HG02588 (cell line): Measurements from ENCODE around the gene HYPK.
"Not testable (repeated sequence)": the region's sequence is repeated elsewhere in the genome, so short reads cannot be mapped to it uniquely, and the experiment has no call there.

Experiments used
- ATAC-seq: cut with Tn5 transposase; IDR thresholded peaks from one replicate; pipeline ENCODE4 v1.9.1; 2021; ENCODE audit warnings: mild to moderate bottlenecking, moderate library complexity; ENCODE audit not compliant: unreplicated experiment

Gene HYPK

DNA sequence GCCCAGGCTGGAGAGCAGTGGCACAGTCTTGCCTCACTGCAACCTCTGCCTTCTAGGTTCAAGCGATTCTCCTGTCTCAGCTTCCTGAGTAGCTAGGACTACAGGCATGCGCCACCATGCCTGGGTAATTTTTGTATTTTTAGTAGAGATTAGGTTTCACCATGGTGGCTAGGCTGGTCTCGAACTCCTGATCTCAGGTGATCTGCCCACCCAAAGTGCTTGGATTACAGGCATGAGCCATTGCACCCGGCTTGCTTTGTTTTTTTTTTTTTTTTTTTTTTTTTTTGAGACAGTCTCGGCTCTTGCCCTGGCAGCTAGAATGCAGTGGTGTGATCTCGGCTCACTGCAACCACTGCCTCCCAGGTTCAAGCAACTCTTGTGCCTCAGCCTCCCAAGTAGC, 32.1 kb downstream of the HYPK start:
- ATAC-seq, result not testable (repeated sequence)

DNA sequence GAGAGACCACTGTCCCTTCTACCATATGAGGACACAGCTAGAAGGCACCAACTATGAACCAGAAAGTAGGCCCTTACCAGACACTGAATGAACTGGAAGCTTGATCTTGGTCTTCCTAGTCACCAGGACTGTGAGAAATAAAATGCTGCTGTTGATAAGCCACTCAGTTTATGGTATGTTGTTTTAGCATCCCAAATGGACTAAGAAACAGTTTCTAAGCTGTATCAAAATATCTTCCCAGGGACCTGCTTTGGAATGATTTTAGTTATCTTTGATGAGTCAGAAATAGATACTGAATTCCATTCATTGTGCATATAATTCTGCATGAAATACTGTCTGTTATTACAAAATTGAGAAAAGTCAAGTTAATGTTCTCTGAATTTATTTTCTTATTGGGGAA, 45.0 kb downstream of the HYPK start:
- no peak for ATAC-seq

DNA sequence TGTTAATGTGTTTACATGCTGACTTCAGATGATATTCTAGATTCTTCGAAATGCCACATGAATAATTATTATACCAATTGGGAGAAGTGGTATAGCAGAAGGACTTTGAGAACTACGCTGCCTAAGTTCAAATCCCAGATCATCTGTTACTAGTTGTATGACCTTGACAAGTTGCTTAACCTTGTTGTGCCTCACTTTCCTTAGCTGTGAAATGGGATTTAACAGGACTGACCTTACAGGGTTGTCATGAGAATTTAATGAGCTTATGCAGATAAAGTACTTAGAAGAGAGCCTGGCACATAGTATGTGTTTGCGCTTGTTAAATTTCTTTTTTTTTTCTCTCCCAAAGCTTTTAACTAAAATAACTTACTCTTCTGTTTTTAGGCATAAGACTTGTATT, 50.9 kb downstream of the HYPK start:
- no peak for ATAC-seq

DNA sequence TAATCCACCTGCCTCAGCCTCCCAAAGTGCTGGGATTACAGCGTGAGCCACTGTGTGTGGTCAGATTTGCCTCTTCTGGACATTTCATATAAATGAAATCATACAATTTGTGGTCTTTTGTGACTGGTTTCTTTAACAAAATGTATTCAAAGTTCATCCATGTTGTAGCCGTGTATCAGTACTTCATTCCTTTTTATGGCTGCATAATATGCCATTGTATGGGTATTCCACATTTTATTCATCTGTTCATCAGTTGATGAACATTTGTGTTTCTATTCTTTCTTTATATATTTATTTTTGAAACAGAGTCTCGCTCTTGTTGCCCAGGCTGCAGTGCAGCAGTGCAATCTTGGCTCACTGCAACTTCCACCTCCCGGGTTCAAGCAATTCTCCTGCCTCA, 52.2 kb downstream of the HYPK start:
- no peak for ATAC-seq
